ENCODE data around the gene ABCA2. TPM values are rescaled to one million over a fixed set of nuclear protein-coding genes. Genes with fewer than 3 reads are reported as not detected.

The ABCA2 gene
- total RNA-seq, 1 donor from 2014 or later, result 45.0 TPM

- no peaks in the 10 kb centered on the region for H3K9me3 ChIP-seq
- H3K27me3 ChIP-seq (ENCODE audit: low read depth), result no peaks in the 10 kb centered on the region
- DNase-seq (no peak), ATAC-seq (no peak)
- H3K4me3 ChIP-seq, result peak overlapping the region; percentile 90
- intact Hi-C loops (cut with DNase I), result no loop called here
- H3K4me1 ChIP-seq, result peaks cover 60% of the 10 kb centered on the region
- TF ChIP-seq CTCF (IDR thresholded peaks at IDR 0.05), result no peak
- H3K36me3 ChIP-seq, result peaks cover 16% of the 10 kb centered on the region
- H3K27ac ChIP-seq, result peak overlapping the region; percentile 85
Measured at GRCh38 chr9:136992819-136993369, 35.1 kb downstream of the ABCA2 start.

GRCh38 chr9:136991993-136992818, 35.8 kb downstream of the ABCA2 start, which contains the start of gene PAXX:
TSS of gene PAXX (plus strand) at chr9:136992422. CDS start at chr9:136992444, 22 bp downstream.
- H3K36me3 ChIP-seq, result peaks cover 16% of the 10 kb centered on the region
- H3K4me3 ChIP-seq, result peak within 1 kb of the TSS; percentile 90
- no peak for TF ChIP-seq CTCF (IDR thresholded peaks at IDR 0.05)
- ATAC-seq (peak; percentile 86 to 92), DNase-seq (peak; percentile 97)
- H3K4me1 ChIP-seq, result peaks cover 55% of the 10 kb centered on the region
- peak within 1 kb of the TSS; percentile 85 for H3K27ac ChIP-seq
- H3K9me3 ChIP-seq, result no peaks in the 10 kb centered on the region
- no peaks in the 10 kb centered on the region for H3K27me3 ChIP-seq (ENCODE audit: low read depth)
- intact Hi-C loops (cut with DNase I), result no loop called here

- Histone ChIP-seq H3K4me1 (peaks cover 37% of the 10 kb centered on the region), H3K9me3 (no peaks in the 10 kb centered on the region), H3K36me3 (peaks cover 16% of the 10 kb centered on the region), H3K27ac (no peak overlapping the region), H3K27me3 (ENCODE audit: low read depth) (peaks cover 15% of the 10 kb centered on the region), H3K4me3 (no peak overlapping the region)
- no peak for TF ChIP-seq CTCF (IDR thresholded peaks at IDR 0.05)
- ATAC-seq, result no peak
- intact Hi-C loops (cut with DNase I), result no loop called here
- no peak for DNase-seq
Measured at GRCh38 chr9:136990242-136990911, 37.7 kb downstream of the ABCA2 start.

GRCh38 chr9:136988872-136989271, 39.2 kb downstream of the ABCA2 start:
- peaks cover 28% of the 10 kb centered on the region for H3K27me3 ChIP-seq (ENCODE audit: low read depth)
- peaks cover 27% of the 10 kb centered on the region for H3K4me1 ChIP-seq
- DNase-seq (no peak), ATAC-seq (no peak)
- intact Hi-C loops (cut with DNase I), result no loop called here
- no peak overlapping the region for H3K4me3 ChIP-seq
- no peak overlapping the region for H3K27ac ChIP-seq
- H3K9me3 ChIP-seq, result no peaks in the 10 kb centered on the region
- peaks cover 7% of the 10 kb centered on the region for H3K36me3 ChIP-seq
- TF ChIP-seq CTCF (IDR thresholded peaks at IDR 0.05), result no peak

- intact Hi-C loops (cut with DNase I), result no loop called here
- Histone ChIP-seq H3K27ac (no peak overlapping the region), H3K36me3 (no peaks in the 10 kb centered on the region), H3K9me3 (no peaks in the 10 kb centered on the region), H3K4me3 (no peak overlapping the region), H3K27me3 (ENCODE audit: low read depth) (peaks cover 28% of the 10 kb centered on the region), H3K4me1 (peaks cover 16% of the 10 kb centered on the region)
- no peak for TF ChIP-seq CTCF (IDR thresholded peaks at IDR 0.05)
- ATAC-seq, result no peak
- DNase-seq, result no peak
Measured at GRCh38 chr9:136985853-136986252, 42.2 kb downstream of the ABCA2 start.

All from lower lobe of right lung (tissue), 2 donors.